ENCODE data around the gene ZNF699.
"Not testable (repeated sequence)": the region's sequence is repeated elsewhere in the genome, so short reads cannot be mapped to it uniquely, and the experiment has no call there.

ZNF699 gene

DNA sequence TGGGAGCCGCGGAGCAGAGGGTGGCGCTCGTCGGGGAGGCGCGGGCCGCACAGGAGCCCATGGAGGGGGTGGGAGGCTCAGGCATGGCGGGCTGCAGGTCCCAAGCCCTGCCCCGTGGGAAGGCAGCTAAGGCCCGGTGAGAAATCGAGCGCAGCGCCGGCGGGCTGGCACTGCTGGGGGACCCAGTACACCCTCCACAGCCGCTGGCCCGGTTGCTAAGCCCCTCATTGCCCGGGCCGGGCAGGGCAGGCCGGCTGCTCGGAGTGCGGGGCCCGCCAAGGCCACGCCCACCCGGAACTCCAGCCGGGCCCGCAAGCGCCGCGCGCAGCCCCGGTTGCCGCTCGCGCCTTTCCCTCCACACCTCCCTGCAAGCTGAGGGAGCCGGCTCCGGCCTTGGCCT is 26.2 kb downstream of the ZNF699 start:
- not testable (repeated sequence) for DNase-seq

DNA sequence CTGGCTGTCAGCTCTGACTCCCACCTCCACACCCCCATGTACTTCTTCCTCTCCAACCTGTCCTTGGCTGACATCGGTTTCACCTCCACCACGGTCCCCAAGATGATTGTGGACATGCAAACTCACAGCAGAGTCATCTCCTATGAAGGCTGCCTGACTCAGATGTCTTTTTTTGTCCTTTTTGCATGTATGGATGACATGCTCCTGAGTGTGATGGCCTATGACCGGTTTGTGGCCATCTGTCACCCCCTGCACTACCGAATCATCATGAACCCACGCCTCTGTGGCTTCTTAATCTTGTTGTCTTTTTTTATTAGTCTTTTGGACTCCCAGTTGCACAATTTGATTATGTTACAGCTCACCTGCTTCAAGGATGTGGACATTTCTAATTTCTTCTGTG is 58.4 kb downstream of the ZNF699 start:
- no peak for DNase-seq

DNA sequence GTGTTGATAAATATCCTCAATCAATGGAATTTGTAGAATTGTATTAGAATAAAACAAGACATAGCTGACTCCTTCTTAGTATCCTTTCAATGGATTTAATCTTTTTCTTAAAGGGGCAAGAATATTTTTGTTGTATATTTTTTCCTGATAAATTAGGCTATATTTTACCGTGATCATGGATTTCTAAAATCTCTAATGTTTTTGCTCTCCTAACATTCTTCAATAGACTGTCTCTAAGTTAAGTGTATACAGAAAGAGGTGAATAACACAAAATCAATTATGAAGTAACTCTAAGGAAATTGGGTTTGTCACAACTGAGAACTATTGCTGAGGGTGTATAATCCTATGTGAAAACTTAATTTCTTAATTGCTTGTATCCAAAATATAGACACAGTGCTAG is 59.0 kb downstream of the ZNF699 start, which contains the start of gene OR7E24:
Gene OR7E24, plus strand, starts transcription at position 301 of the 400 bp plus-strand sequence. CDS start 114 bp downstream, outside the sequence.
- DNase-seq, result no peak
